SK-N-SH treated with all-trans-retinoic acid at 6 μM for 48 hours (cell line): ENCODE data around the gene CTCF.

Experiments
- ARNTL ChIP-seq: fragments of 450-650 bp; formaldehyde crosslinking; IDR thresholded peaks from 2 replicates; pipeline ENCODE4 v1.5.0; 2020; ENCODE audit warnings: low read depth, mild to moderate bottlenecking, moderate library complexity, borderline replicate concordance
- PATZ1 ChIP-seq: fragments of 250-450 bp; sonication (Bioruptor Pico); IDR thresholded peaks from 2 replicates; pipeline ENCODE4 v1.8.0; 2020; ENCODE audit warnings: mild to moderate bottlenecking, moderate library complexity, borderline replicate concordance
- PPARA ChIP-seq: fragments of 250-450 bp; sonication (Bioruptor Pico); IDR thresholded peaks from 2 replicates; pipeline ENCODE4 v1.5.0; 2020; ENCODE audit warnings: mild to moderate bottlenecking, borderline replicate concordance
- SNAI2 ChIP-seq: fragments of 250-450 bp; sonication (Bioruptor Pico); IDR thresholded peaks from 2 replicates; pipeline ENCODE4 v1.5.0; 2020; ENCODE audit warnings: mild to moderate bottlenecking, moderate library complexity
- ZFP3 ChIP-seq: fragments of 250-450 bp; sonication (Bioruptor Pico); IDR thresholded peaks from 2 replicates; pipeline ENCODE4 v1.5.0; 2020; ENCODE audit warnings: mild to moderate bottlenecking, moderate library complexity
- ZNF70 ChIP-seq: fragments of 450-650 bp; formaldehyde crosslinking; IDR thresholded peaks from 2 replicates; pipeline ENCODE4 v1.5.0; 2020; ENCODE audit warnings: mild to moderate bottlenecking, moderate library complexity
- ZNF8 ChIP-seq: fragments of 450-650 bp; formaldehyde crosslinking; IDR thresholded peaks from 2 replicates; pipeline ENCODE4 v1.5.0; 2020; ENCODE audit warnings: mild to moderate bottlenecking, moderate library complexity

DNA sequence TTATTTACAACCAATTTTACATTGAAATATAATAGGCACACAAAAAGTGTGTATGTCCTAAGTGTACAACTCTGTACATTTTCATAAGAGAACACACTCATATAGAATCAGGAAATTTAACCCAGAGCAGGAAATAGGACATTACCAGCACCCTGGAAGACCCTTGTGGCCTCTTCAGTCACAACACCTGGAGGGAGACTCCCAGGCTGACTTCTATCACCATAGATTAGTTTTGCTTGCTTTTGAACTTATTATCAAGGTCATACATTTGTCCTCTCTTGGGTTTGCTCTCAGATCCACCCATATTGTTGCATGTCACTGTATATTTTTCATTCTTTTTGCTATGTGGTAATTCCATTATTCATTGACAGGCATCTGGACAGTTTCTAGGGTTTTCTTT, 27.9 kb upstream of the CTCF start:
- TF ChIP-seq ZNF8 (CRISPR knock-in tag) (no peak), SNAI2 (CRISPR knock-in tag) (no peak), PATZ1 (CRISPR knock-in tag) (no peak), PPARA (CRISPR knock-in tag) (no peak), ZNF70 (CRISPR knock-in tag) (no peak), ZFP3 (CRISPR knock-in tag) (no peak), ARNTL (no peak)
